ENCODE measurements around the gene HEATR5B. TPM values are rescaled to one million over a fixed set of nuclear protein-coding genes. Genes with fewer than 3 reads are reported as not detected.

The HEATR5B gene
- total and polyA plus RNA-seq, 2 of the 4 experiments (the other 2 are of a cell fraction), result 8.3 to 17.9 TPM

Other genes with a start within 250 kb of the HEATR5B start
- 16.4 and 23.3 TPM in 2 replicates for gene STRN, start 117.8 kb downstream of the HEATR5B start, total RNA-seq (2012; rRNA removed)
- 4.9 and 5.1 TPM in 2 replicates for gene STRN, start 117.8 kb downstream of the HEATR5B start, polyA plus RNA-seq (2012; rRNA removed)
- gene GPATCH11, start 146 bp upstream of the HEATR5B start, total RNA-seq (2012; rRNA removed), result 4.7 and 8.1 TPM in 2 replicates
- 2.9 and 3.9 TPM in 2 replicates for gene GPATCH11, start 146 bp upstream of the HEATR5B start, polyA plus RNA-seq (2012; rRNA removed)
- 16.8 and 32.2 TPM in 2 replicates for gene EIF2AK2, start 72.6 kb upstream of the HEATR5B start, total RNA-seq (2012; rRNA removed)
- 7.3 and 10.2 TPM in 2 replicates for gene EIF2AK2, start 72.6 kb upstream of the HEATR5B start, polyA plus RNA-seq (2012; rRNA removed)
- not detected in 2 replicates for gene SULT6B1, start 104.3 kb upstream of the HEATR5B start, total RNA-seq (2012; rRNA removed)
- gene SULT6B1, start 104.3 kb upstream of the HEATR5B start, polyA plus RNA-seq (2012; rRNA removed), result not detected in 2 replicates
- 16.8 and 23.3 TPM in 2 replicates for gene CEBPZOS, start 112.1 kb upstream of the HEATR5B start, total RNA-seq (2012; rRNA removed)
- gene CEBPZOS, start 112.1 kb upstream of the HEATR5B start, polyA plus RNA-seq (2012; rRNA removed), result 26.3 and 31.5 TPM in 2 replicates
- 33.3 and 47.8 TPM in 2 replicates for gene CEBPZ, start 147.2 kb upstream of the HEATR5B start, total RNA-seq (2012; rRNA removed)
- 9.4 and 9.5 TPM in 2 replicates for gene CEBPZ, start 147.2 kb upstream of the HEATR5B start, polyA plus RNA-seq (2012; rRNA removed)
- gene NDUFAF7, start 147.3 kb upstream of the HEATR5B start, total RNA-seq (2012; rRNA removed), result 9.9 and 12.8 TPM in 2 replicates
- 14.1 and 17.4 TPM in 2 replicates for gene NDUFAF7, start 147.3 kb upstream of the HEATR5B start, polyA plus RNA-seq (2012; rRNA removed)
- 46.4 and 47.5 TPM in 2 replicates for gene PRKD3, start 240.5 kb upstream of the HEATR5B start, total RNA-seq (2012; rRNA removed)
- 14.3 and 15.8 TPM in 2 replicates for gene PRKD3, start 240.5 kb upstream of the HEATR5B start, polyA plus RNA-seq (2012; rRNA removed)